ENCODE data around the gene MMEL1.
"Not testable (repeated sequence)": the region's sequence is repeated elsewhere in the genome, so short reads cannot be mapped to it uniquely, and the experiment has no call there.

Gene MMEL1

DNA sequence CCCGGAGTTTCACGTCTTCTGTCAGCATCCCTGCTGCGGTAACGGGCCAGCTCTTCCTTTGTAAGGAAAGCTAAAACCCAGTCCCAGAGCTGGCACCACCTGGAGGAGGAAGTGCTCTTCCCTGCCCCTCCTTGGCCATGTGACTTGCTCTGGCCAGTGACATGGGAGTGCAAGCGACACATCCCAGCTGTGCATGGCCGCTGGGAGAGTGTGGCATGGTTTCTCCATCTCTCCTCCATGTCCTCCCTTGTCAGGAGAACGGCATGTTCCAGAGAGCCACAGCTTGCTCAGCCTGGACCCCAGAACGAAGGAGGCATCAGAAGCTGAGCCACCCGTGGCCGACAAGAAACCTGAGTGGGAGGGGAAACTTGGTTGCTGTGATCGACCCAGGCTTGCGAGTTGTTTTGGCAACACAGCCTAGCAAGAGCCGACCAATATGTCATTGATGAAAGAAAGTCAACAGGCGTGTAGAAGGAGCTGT is 48.9 kb downstream of the MMEL1 start:
- TF ChIP-seq, protein P1, sequence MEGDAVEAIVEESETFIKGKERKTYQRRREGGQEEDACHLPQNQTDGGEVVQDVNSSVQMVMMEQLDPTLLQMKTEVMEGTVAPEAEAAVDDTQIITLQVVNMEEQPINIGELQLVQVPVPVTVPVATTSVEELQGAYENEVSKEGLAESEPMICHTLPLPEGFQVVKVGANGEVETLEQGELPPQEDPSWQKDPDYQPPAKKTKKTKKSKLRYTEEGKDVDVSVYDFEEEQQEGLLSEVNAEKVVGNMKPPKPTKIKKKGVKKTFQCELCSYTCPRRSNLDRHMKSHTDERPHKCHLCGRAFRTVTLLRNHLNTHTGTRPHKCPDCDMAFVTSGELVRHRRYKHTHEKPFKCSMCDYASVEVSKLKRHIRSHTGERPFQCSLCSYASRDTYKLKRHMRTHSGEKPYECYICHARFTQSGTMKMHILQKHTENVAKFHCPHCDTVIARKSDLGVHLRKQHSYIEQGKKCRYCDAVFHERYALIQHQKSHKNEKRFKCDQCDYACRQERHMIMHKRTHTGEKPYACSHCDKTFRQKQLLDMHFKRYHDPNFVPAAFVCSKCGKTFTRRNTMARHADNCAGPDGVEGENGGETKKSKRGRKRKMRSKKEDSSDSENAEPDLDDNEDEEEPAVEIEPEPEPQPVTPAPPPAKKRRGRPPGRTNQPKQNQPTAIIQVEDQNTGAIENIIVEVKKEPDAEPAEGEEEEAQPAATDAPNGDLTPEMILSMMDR (IDR thresholded peaks at IDR 0.05; ENCODE audit: low read depth, low read length) = no peak
- DNase-seq (ENCODE audit: low read depth in 2 of 2) = no peak

GRCh38 chr1:2583331-2583791 is 49.5 kb downstream of the MMEL1 start:
- DNase-seq (ENCODE audit: low read depth in 2 of 2) = no peak
- no peak overlapping the region for H3K4me3 ChIP-seq (replicated peaks in 1 of 2; ENCODE audit: low read depth in 2 of 2, low read length in 2 of 2)

More for the DNA sequence above, 48.9 kb downstream of the MMEL1 start:
- H3K4me3 ChIP-seq (replicated peaks in 1 of 2; ENCODE audit: low read depth in 2 of 2, low read length in 2 of 2) = no peak overlapping the region

DNA sequence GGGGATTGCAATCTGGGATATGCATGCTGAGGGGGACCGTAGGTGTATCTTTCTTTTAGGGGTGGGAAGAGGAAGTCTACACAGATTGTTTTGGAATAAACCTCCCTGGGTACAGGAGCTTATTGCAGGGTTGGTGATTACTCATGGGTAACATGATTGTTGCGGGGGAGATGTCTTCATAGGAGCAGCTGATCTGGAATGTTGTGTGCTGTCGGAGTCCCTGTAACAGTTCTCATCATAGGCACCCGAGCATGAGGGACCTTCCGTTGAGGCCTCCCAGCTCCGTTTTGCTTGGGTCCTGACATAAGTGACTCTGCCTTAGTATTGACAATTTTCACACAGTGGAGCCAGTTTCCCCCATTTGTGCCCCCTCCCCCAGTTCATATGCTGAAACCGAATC is 50.4 kb downstream of the MMEL1 start:
- DNase-seq (ENCODE audit: low read depth in 2 of 2) = peak in 1 of 2 donors; percentile 43
- H3K4me3 ChIP-seq (replicated peaks in 1 of 2; ENCODE audit: low read depth in 2 of 2, low read length in 2 of 2) = no peak overlapping the region
- TF ChIP-seq, protein P1 (IDR thresholded peaks at IDR 0.05; ENCODE audit: low read depth, low read length) = no peak

More at GRCh38 chr1:2583331-2583791, 49.5 kb downstream of the MMEL1 start:
- TF ChIP-seq, protein P1 (IDR thresholded peaks at IDR 0.05; ENCODE audit: low read depth, low read length) = no peak

GRCh38 chr1:2580691-2581090 is 52.1 kb downstream of the MMEL1 start:
- no peak overlapping the region for H3K4me3 ChIP-seq (replicated peaks in 1 of 2; ENCODE audit: low read depth in 2 of 2, low read length in 2 of 2)
- TF ChIP-seq, protein P1 (IDR thresholded peaks at IDR 0.05; ENCODE audit: low read depth, low read length) = no peak
- no peak for DNase-seq (ENCODE audit: low read depth in 2 of 2)

GRCh38 chr1:2578758-2579118 is 54.1 kb downstream of the MMEL1 start:
- DNase-seq (ENCODE audit: low read depth in 2 of 2) = no peak
- H3K4me3 ChIP-seq (replicated peaks in 1 of 2; ENCODE audit: low read depth in 2 of 2, low read length in 2 of 2) = no peak overlapping the region
- TF ChIP-seq, protein P1 (IDR thresholded peaks at IDR 0.05; ENCODE audit: low read depth, low read length) = no peak

- not testable (repeated sequence) for DNase-seq (ENCODE audit: low read depth in 2 of 2); H3K4me3 ChIP-seq (replicated peaks in 1 of 2; ENCODE audit: low read depth in 2 of 2, low read length in 2 of 2)
Measured at GRCh38 chr1:2577565-2578075, 55.2 kb downstream of the MMEL1 start.

- no peak for DNase-seq (ENCODE audit: low read depth in 2 of 2)
Measured at GRCh38 chr1:2575801-2576663, 56.8 kb downstream of the MMEL1 start.

More at GRCh38 chr1:2575801-2576663, 56.8 kb downstream of the MMEL1 start:
- TF ChIP-seq, protein P1 (IDR thresholded peaks at IDR 0.05; ENCODE audit: low read depth, low read length) = no peak
- H3K4me3 ChIP-seq (replicated peaks in 1 of 2; ENCODE audit: low read depth in 2 of 2, low read length in 2 of 2) = no peak overlapping the region
